ENCODE results near the gene ASB1. TPM values are rescaled to one million over a fixed set of nuclear protein-coding genes. Genes with fewer than 3 reads are reported as not detected.

ASB1 gene
- total RNA-seq, 1 donor from 2014 or later, result 33.9 TPM

- Mint-ChIP-seq H3K4me1 (ENCODE audit: unreplicated experiment) (no peaks in the 10 kb centered on the region), H3K9me3 (ENCODE audit: unreplicated experiment) (no peaks in the 10 kb centered on the region), H3K36me3 (ENCODE audit: unreplicated experiment) (peaks cover 21% of the 10 kb centered on the region), H3K27ac (ENCODE audit: unreplicated experiment) (no peak overlapping the region), H3K27me3 (ENCODE audit: unreplicated experiment) (no peaks in the 10 kb centered on the region), H3K4me3 (ENCODE audit: unreplicated experiment) (no peak overlapping the region)
- TF ChIP-seq CTCF (IDR thresholded peaks at IDR 0.05), result no peak
- DNase-seq (ENCODE audit: extremely low spot score, unreplicated experiment), result no peak
Observed at GRCh38 chr2:238397356-238397755, 29.4 kb upstream of the ASB1 start.

- no peaks in the 10 kb centered on the region for H3K4me1 Mint-ChIP-seq (ENCODE audit: unreplicated experiment)
- no peak for TF ChIP-seq CTCF (IDR thresholded peaks at IDR 0.05)
- H3K36me3 Mint-ChIP-seq (ENCODE audit: unreplicated experiment), result peaks cover 19% of the 10 kb centered on the region
- DNase-seq (ENCODE audit: extremely low spot score, unreplicated experiment), result no peak
- H3K4me3 Mint-ChIP-seq (ENCODE audit: unreplicated experiment), result no peak overlapping the region
- H3K9me3 Mint-ChIP-seq (ENCODE audit: unreplicated experiment), result no peaks in the 10 kb centered on the region
- no peaks in the 10 kb centered on the region for H3K27me3 Mint-ChIP-seq (ENCODE audit: unreplicated experiment)
- H3K27ac Mint-ChIP-seq (ENCODE audit: unreplicated experiment), result no peak overlapping the region
Observed at GRCh38 chr2:238398577-238398976, 28.1 kb upstream of the ASB1 start.

GRCh38 chr2:238399094-238399493 lies 27.6 kb upstream of the ASB1 start:
- no peak for TF ChIP-seq CTCF (IDR thresholded peaks at IDR 0.05)
- Mint-ChIP-seq H3K36me3 (ENCODE audit: unreplicated experiment) (peaks cover 18% of the 10 kb centered on the region), H3K27ac (ENCODE audit: unreplicated experiment) (no peak overlapping the region), H3K9me3 (ENCODE audit: unreplicated experiment) (no peaks in the 10 kb centered on the region), H3K4me3 (ENCODE audit: unreplicated experiment) (no peak overlapping the region), H3K4me1 (ENCODE audit: unreplicated experiment) (no peaks in the 10 kb centered on the region), H3K27me3 (ENCODE audit: unreplicated experiment) (no peaks in the 10 kb centered on the region)
- DNase-seq (ENCODE audit: extremely low spot score, unreplicated experiment), result no peak

- H3K36me3 Mint-ChIP-seq (ENCODE audit: unreplicated experiment), result peaks cover 22% of the 10 kb centered on the region
Observed at GRCh38 chr2:238401551-238401950, 25.2 kb upstream of the ASB1 start.

More at GRCh38 chr2:238401551-238401950, 25.2 kb upstream of the ASB1 start:
- H3K9me3 Mint-ChIP-seq (ENCODE audit: unreplicated experiment), result no peaks in the 10 kb centered on the region
- DNase-seq (ENCODE audit: extremely low spot score, unreplicated experiment), result no peak
- no peak for TF ChIP-seq CTCF (IDR thresholded peaks at IDR 0.05)
- no peak overlapping the region for H3K27ac Mint-ChIP-seq (ENCODE audit: unreplicated experiment)
- peaks cover 8% of the 10 kb centered on the region for H3K4me1 Mint-ChIP-seq (ENCODE audit: unreplicated experiment)
- no peaks in the 10 kb centered on the region for H3K27me3 Mint-ChIP-seq (ENCODE audit: unreplicated experiment)
- no peak overlapping the region for H3K4me3 Mint-ChIP-seq (ENCODE audit: unreplicated experiment)

All from osteocyte (in vitro differentiated cells).